ENCODE data around the gene STXBP5. TPM values are rescaled to one million over a fixed set of nuclear protein-coding genes. Genes with fewer than 3 reads are reported as not detected.

The STXBP5 gene
- total RNA-seq, 2 donors from 2014 or later, result 25.9 to 30.3 TPM

- H3K27ac ChIP-seq, result no peak overlapping the region
- TF ChIP-seq POLR2A (IDR thresholded peaks at IDR 0.05) (no peak), CTCF (IDR thresholded peaks at IDR 0.05) (no peak)
- DNase-seq, result no peak
- intact Hi-C loops (cut with DNase I), result no loop called here
- H3K4me1 ChIP-seq, result peaks cover 3% of the 10 kb centered on the region
- ATAC-seq, result no peak
- H3K36me3 ChIP-seq (replicated peaks in 1 of 2; ENCODE audit: insufficient read depth in 1 of 2, low read depth in 2 of 2), result no peaks in the 10 kb centered on the region
- H3K9me3 ChIP-seq, result no peaks in the 10 kb centered on the region
- no peaks in the 10 kb centered on the region for H3K27me3 ChIP-seq
- H3K4me3 ChIP-seq, result no peak overlapping the region
These were observed 69.8 kb downstream of the STXBP5 start for GRCh38 chr6:147274012-147274411.

- H3K4me1 ChIP-seq, result peaks cover 3% of the 10 kb centered on the region
- H3K9me3 ChIP-seq, result no peaks in the 10 kb centered on the region
- DNase-seq (no peak), ATAC-seq (no peak)
- H3K4me3 ChIP-seq, result no peak overlapping the region
- H3K27ac ChIP-seq, result no peak overlapping the region
- H3K36me3 ChIP-seq (replicated peaks in 1 of 2; ENCODE audit: insufficient read depth in 1 of 2, low read depth in 2 of 2), result peaks cover 0 to 4% of the 10 kb centered on the region in 2 donors
- TF ChIP-seq POLR2A (IDR thresholded peaks at IDR 0.05), result no peak
- TF ChIP-seq CTCF (IDR thresholded peaks at IDR 0.05), result no peak
- intact Hi-C loops (cut with DNase I), result no loop called here
- no peaks in the 10 kb centered on the region for H3K27me3 ChIP-seq
These were observed 70.6 kb downstream of the STXBP5 start for GRCh38 chr6:147274776-147275175.

GRCh38 chr6:147278891-147279290 is 74.7 kb downstream of the STXBP5 start:
- intact Hi-C loops (cut with DNase I), result no loop called here
- H3K4me3 ChIP-seq, result no peak overlapping the region
- ATAC-seq (no peak), DNase-seq (no peak)
- H3K36me3 ChIP-seq (replicated peaks in 1 of 2; ENCODE audit: insufficient read depth in 1 of 2, low read depth in 2 of 2), result peaks cover 0 to 4% of the 10 kb centered on the region in 2 donors
- no peaks in the 10 kb centered on the region for H3K27me3 ChIP-seq
- no peak overlapping the region for H3K27ac ChIP-seq
- H3K4me1 ChIP-seq, result peaks cover 29% of the 10 kb centered on the region
- no peaks in the 10 kb centered on the region for H3K9me3 ChIP-seq
- TF ChIP-seq POLR2A (IDR thresholded peaks at IDR 0.05) (no peak), CTCF (IDR thresholded peaks at IDR 0.05) (no peak)
- WGBS, 2 donors, result 50 to 76% methylated on average over 1 to 2 of the region's 2 CpGs

- intact Hi-C loops (cut with DNase I), result no loop called here
- Histone ChIP-seq H3K4me1 (peaks cover 32% of the 10 kb centered on the region), H3K4me3 (no peak overlapping the region), H3K9me3 (no peaks in the 10 kb centered on the region), H3K36me3 (replicated peaks in 1 of 2; ENCODE audit: insufficient read depth in 1 of 2, low read depth in 2 of 2) (peaks cover 0 to 4% of the 10 kb centered on the region in 2 donors), H3K27ac (no peak overlapping the region), H3K27me3 (no peaks in the 10 kb centered on the region)
- ATAC-seq (no peak), DNase-seq (no peak)
- 67 to 95% methylated on average over 2 of the region's 2 CpGs for WGBS, 2 donors
- TF ChIP-seq POLR2A (IDR thresholded peaks at IDR 0.05), result no peak
- no peak for TF ChIP-seq CTCF (IDR thresholded peaks at IDR 0.05)
These were observed 75.2 kb downstream of the STXBP5 start for GRCh38 chr6:147279427-147279826.

GRCh38 chr6:147281895-147282565 is 77.8 kb downstream of the STXBP5 start:
- TF ChIP-seq CTCF (IDR thresholded peaks at IDR 0.05), result no peak
- no peak for TF ChIP-seq POLR2A (IDR thresholded peaks at IDR 0.05)
- intact Hi-C loops (cut with DNase I), result no loop called here
- Histone ChIP-seq H3K4me3 (no peak overlapping the region), H3K27me3 (no peaks in the 10 kb centered on the region), H3K4me1 (peaks cover 39% of the 10 kb centered on the region), H3K36me3 (replicated peaks in 1 of 2; ENCODE audit: insufficient read depth in 1 of 2, low read depth in 2 of 2) (peaks cover 0 to 4% of the 10 kb centered on the region in 2 donors), H3K9me3 (no peaks in the 10 kb centered on the region), H3K27ac (no peak overlapping the region)
- ATAC-seq (no peak), DNase-seq (no peak)
- WGBS, 2 donors, result 73 to 74% methylated on average over 2 of the region's 2 CpGs

Measured in body of pancreas (tissue), 4 donors.